IMR-90 (cell line): Measurements from ENCODE around the gene DDX27. TPM values are rescaled to one million over a fixed set of nuclear protein-coding genes. Genes with fewer than 3 reads are reported as not detected.

ENCODE experiments used
- ATAC-seq: fragments of 200-7000 bp; cut with Tn5 transposase; 2 replicates; pipeline ENCODE4 v1.9.1; 2020; ENCODE audit warnings: low read depth, mild to moderate bottlenecking, moderate library complexity
- BruUV-seq: library from RNA; stranded (reverse); fragments of 400-500 nt; replicated peaks from 2 replicates; lab custom pipeline; 2021; lab: Mats Ljungman, UMichigan
- CTCF ChIA-PET: fragments of 300-600 bp; formaldehyde crosslinking; extraction: SDS; loops from one replicate; lab custom pipeline; 2021; ENCODE audit warnings: antibody characterized with exemption; lab: Yijun Ruan, JAX
- POLR2A ChIA-PET: fragments of 300-600 bp; sonication (Branson Sonifier 250); formaldehyde crosslinking; loops from one replicate; lab custom pipeline; 2022; ENCODE audit warnings: antibody characterized with exemption; ENCODE audit not compliant: unreplicated experiment; lab: Charles Lee
- DNase-seq: peaks from one replicate; pipeline ENCODE4 v3.0.0; 2013
- H2AFZ ChIP-seq: replicated peaks from 2 replicates; pipeline ENCODE3; 2013; ENCODE audit warnings: low read length, mild to moderate bottlenecking; ENCODE audit not compliant: poor library complexity
- H2AK5ac ChIP-seq: 2 replicates; pipeline ENCODE4 v1.6.1; 2013; ENCODE audit warnings: low read depth, low read length, inconsistent platforms
- H2AK9ac ChIP-seq: replicated peaks from 2 replicates; pipeline ENCODE3; 2013; ENCODE audit warnings: mild to moderate bottlenecking, low read depth, low read length, moderate library complexity; ENCODE audit not compliant: poor library complexity
- H2BK120ac ChIP-seq: 2 replicates; pipeline ENCODE4 v1.6.1; 2013; ENCODE audit warnings: low read depth, low read length, inconsistent platforms
- H2BK15ac ChIP-seq: 3 replicates; pipeline ENCODE4 v1.6.1; 2013; ENCODE audit warnings: low read depth, low read length, inconsistent platforms
- H2BK20ac ChIP-seq: 2 replicates; pipeline ENCODE4 v1.6.1; 2013; ENCODE audit warnings: low read depth, mild to moderate bottlenecking, inconsistent platforms, low read length, moderate library complexity
- H2BK5ac ChIP-seq: 2 replicates; pipeline ENCODE4 v1.6.1; 2013; ENCODE audit warnings: mild to moderate bottlenecking, low read depth, low read length, inconsistent platforms; ENCODE audit not compliant: poor library complexity, severe bottlenecking
- H3K14ac ChIP-seq: replicated peaks from 2 replicates; pipeline ENCODE4 v1.6.1; 2013; ENCODE audit warnings: low read depth, low read length, inconsistent platforms
- H3K18ac ChIP-seq: 2 replicates; pipeline ENCODE4 v1.6.1; 2013; ENCODE audit warnings: low read depth, low read length, control low read depth
- H3K23ac ChIP-seq: 2 replicates; pipeline ENCODE4 v1.6.1; 2013; ENCODE audit warnings: low read depth, low read length, inconsistent platforms
- H3K27ac ChIP-seq: 2 replicates; pipeline ENCODE4 v1.5.1; 2013; ENCODE audit warnings: mild to moderate bottlenecking, control low read depth, low read length; ENCODE audit not compliant: insufficient read depth
- H3K27me3 ChIP-seq: 2 replicates; pipeline ENCODE4 v1.6.1; 2013; ENCODE audit warnings: low read length; ENCODE audit not compliant: control insufficient read depth, insufficient read depth
- H3K36me3 ChIP-seq: 2 replicates; pipeline ENCODE4 v1.6.1; 2013; ENCODE audit warnings: low read length, mixed read lengths; ENCODE audit not compliant: control insufficient read depth, insufficient read depth
- H3K4ac ChIP-seq: 2 replicates; pipeline ENCODE4 v1.6.1; 2013; ENCODE audit warnings: low read depth, low read length, inconsistent platforms
- H3K4me1 ChIP-seq: 2 replicates; pipeline ENCODE4 v1.6.1; 2013; ENCODE audit warnings: low read length, mixed read lengths; ENCODE audit not compliant: control insufficient read depth, insufficient read depth
- H3K4me2 ChIP-seq: 2 replicates; pipeline ENCODE4 v1.6.1; 2013; ENCODE audit warnings: low read depth, mild to moderate bottlenecking, control low read depth, low read length, moderate library complexity
- H3K4me3 ChIP-seq: 2 replicates; pipeline ENCODE4 v1.5.1; 2013; ENCODE audit warnings: low read depth, mild to moderate bottlenecking, control low read depth, low read length, moderate library complexity; ENCODE audit not compliant: insufficient read depth
- H3K56ac ChIP-seq: 2 replicates; pipeline ENCODE4 v1.6.1; 2013; ENCODE audit warnings: low read length, inconsistent platforms; ENCODE audit not compliant: insufficient read depth; ENCODE audit errors: extremely low read depth
- H3K79me1 ChIP-seq, 2 experiments: 2 replicates each; pipeline ENCODE4 v1.6.1; 2013; ENCODE audit warnings: low read length in 2 of 2, inconsistent platforms in 1 of 2, low read depth in 1 of 2
- H3K9ac ChIP-seq: 2 replicates; pipeline ENCODE4 v1.6.1; 2013; ENCODE audit warnings: low read depth, low read length, control low read depth
- H3K9me1 ChIP-seq: 2 replicates; pipeline ENCODE4 v1.6.1; 2013; ENCODE audit warnings: low read length, inconsistent platforms; ENCODE audit not compliant: insufficient read depth
- H3K9me3 ChIP-seq: 2 replicates; pipeline ENCODE4 v1.6.1; 2013; ENCODE audit warnings: low read length; ENCODE audit not compliant: control insufficient read depth, insufficient read depth
- H4K20me1 ChIP-seq: 2 replicates; pipeline ENCODE4 v1.6.1; 2013; ENCODE audit warnings: low read length, inconsistent platforms; ENCODE audit not compliant: insufficient read depth
- H4K5ac ChIP-seq: 2 replicates; pipeline ENCODE4 v1.6.1; 2013; ENCODE audit warnings: mild to moderate bottlenecking, low read depth, low read length, control low read depth
- H4K8ac ChIP-seq, 2 experiments: 2 replicates each; pipeline ENCODE4 v1.6.1; 2013; ENCODE audit warnings: low read depth in 2 of 2, low read length in 2 of 2, control low read depth in 1 of 2, inconsistent platforms in 1 of 2
- H4K91ac ChIP-seq: 2 replicates; pipeline ENCODE4 v1.6.1; 2013; ENCODE audit warnings: low read depth, low read length, inconsistent platforms; ENCODE audit not compliant: insufficient read depth
- BHLHE40 ChIP-seq: fragments of 150-350 bp; IDR thresholded peaks from 2 replicates; pipeline ENCODE4 v1.6.1; 2016; ENCODE audit warnings: mild to moderate bottlenecking, low read depth, low read length
- CEBPB ChIP-seq: IDR thresholded peaks from 2 replicates; pipeline ENCODE4 v1.6.1; 2012; ENCODE audit warnings: low read depth, low read length, improper control_type of control experiment
- CHD1 ChIP-seq: IDR thresholded peaks from 2 replicates; pipeline ENCODE4 v1.6.1; 2012; ENCODE audit warnings: low read depth, low read length, improper control_type of control experiment
- CTCF ChIP-seq: conservative IDR thresholded peaks from 2 replicates; pipeline ENCODE4 v1.5.1; 2012; ENCODE audit warnings: mild to moderate bottlenecking, low read depth, low read length, improper control_type of control experiment
- ELK1 ChIP-seq: fragments of 150-350 bp; IDR thresholded peaks from 2 replicates; pipeline ENCODE4 v1.6.1; 2016; ENCODE audit warnings: low read depth, mild to moderate bottlenecking, low read length, moderate library complexity, borderline replicate concordance
- FOS ChIP-seq: fragments of 150-350 bp; IDR thresholded peaks from 2 replicates; pipeline ENCODE4 v1.6.1; 2016; ENCODE audit warnings: low read depth, low read length
- MAFK ChIP-seq: IDR thresholded peaks from 2 replicates; pipeline ENCODE4 v1.6.1; 2012; ENCODE audit warnings: low read depth, low read length, improper control_type of control experiment
- MAZ ChIP-seq: IDR thresholded peaks from 2 replicates; pipeline ENCODE4 v1.6.1; 2012; ENCODE audit warnings: low read depth, mild to moderate bottlenecking, low read length, improper control_type of control experiment, moderate library complexity, borderline replicate concordance
- MXI1 ChIP-seq: IDR thresholded peaks from 2 replicates; pipeline ENCODE4 v1.6.1; 2012; ENCODE audit warnings: low read depth, mild to moderate bottlenecking, low read length, moderate library complexity, borderline replicate concordance
- NFE2L2 ChIP-seq: fragments of 150-350 bp; IDR thresholded peaks from 2 replicates; pipeline ENCODE4 v1.6.1; 2016; ENCODE audit warnings: low read depth, mild to moderate bottlenecking, low read length
- POLR2A ChIP-seq: IDR thresholded peaks from 2 replicates; pipeline ENCODE4 v1.6.1; 2012; ENCODE audit warnings: mild to moderate bottlenecking, low read depth, low read length
- RAD21 ChIP-seq: IDR thresholded peaks from 2 replicates; pipeline ENCODE4 v1.6.1; 2012; ENCODE audit warnings: low read length, improper control_type of control experiment
- RCOR1 ChIP-seq: IDR thresholded peaks from 2 replicates; pipeline ENCODE4 v1.6.1; 2012; ENCODE audit warnings: mild to moderate bottlenecking, low read length, improper control_type of control experiment; ENCODE audit not compliant: insufficient replicate concordance
- RFX5 ChIP-seq: IDR thresholded peaks from 2 replicates; pipeline ENCODE4 v1.8.0; 2012; ENCODE audit warnings: low read depth, mild to moderate bottlenecking, low read length, moderate library complexity
- SMC3 ChIP-seq: fragments of 150-350 bp; IDR thresholded peaks from 2 replicates; pipeline ENCODE4 v1.6.1; 2016; ENCODE audit warnings: low read depth, mild to moderate bottlenecking, antibody characterized with exemption, low read length, moderate library complexity
- WGBS, 2 experiments: methylation state at CpG; one replicate each; pipeline versions ENCODE4 v1.1.5 to v1.1.7; 2013; ENCODE audit warnings: missing lambda C conversion rate in 2 of 2; ENCODE audit not compliant: insufficient read length in 1 of 2; ENCODE audit errors: extremely low coverage in 2 of 2; 5-methylcytosine and 5-hydroxymethylcytosine counted together
- dilution Hi-C: fragments of 300-500 bp; cut with HindIII; formaldehyde crosslinking; loops from one replicate; pipeline ENCODE4 v1.14.3; 2018; ENCODE audit warnings: low sequenced_read_pairs; ENCODE audit not compliant: unreplicated experiment
- in situ Hi-C: fragments of 300-500 bp; cut with MboI; formaldehyde crosslinking; loops from 3 replicates; pipeline ENCODE4 v1.14.3; 2019; ENCODE audit warnings: low sequenced_read_pairs, inconsistent platforms, mixed read lengths
- intact Hi-C: fragments of 100-400 bp; cut with micrococcal nuclease; formaldehyde crosslinking; loops from 2 replicates; pipeline ENCODE4 v1.10.0; 2022
- polyA plus RNA-seq, 3 experiments: library from polyadenylated mRNA; depleted of rRNA; stranded (reverse); fragments of >200 nt; gene quantifications; 2 replicates each; pipeline ENCODE4 v1.2.3, GENCODE V29; 2012; ENCODE audit warnings: low replicate concordance in 1 of 3
- total RNA-seq: library from RNA; depleted of rRNA; stranded (reverse); fragments of >200 nt; gene quantifications from 2 replicates; pipeline ENCODE4 v1.2.3, GENCODE V29; 2012
- TF ChIP-seq, protein P1 (sequence below): fragments of 150-350 bp; IDR thresholded peaks from 2 replicates; pipeline ENCODE4 v1.6.1; 2017; ENCODE audit warnings: mild to moderate bottlenecking, antibody characterized with exemption, low read length, low read depth

Gene DDX27
- total and polyA plus RNA-seq, 2 of the 4 experiments (the other 2 are of a cell fraction): 33.2 to 36.7 TPM

DNA sequence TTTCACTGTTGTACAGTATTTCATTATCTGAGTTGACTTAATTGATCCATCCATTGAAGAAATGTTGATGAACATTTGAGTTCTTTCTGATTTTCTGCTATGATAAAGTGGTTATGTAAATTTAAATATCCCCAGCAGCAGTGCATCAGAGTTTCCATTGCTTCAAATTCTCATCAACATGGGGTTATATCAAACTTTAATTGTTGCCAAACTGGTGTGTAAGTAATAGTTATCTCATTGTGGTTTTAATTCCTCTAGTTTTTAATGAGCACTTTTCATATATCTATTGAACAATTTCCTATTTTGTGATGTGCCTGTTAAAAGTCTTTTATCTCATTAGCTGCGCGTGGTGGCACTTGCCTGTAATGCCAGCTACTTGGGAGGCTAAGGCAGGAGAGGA is 40.6 kb downstream of the DDX27 start:
- in situ Hi-C loops: no loop called here
- Histone ChIP-seq H3K4me2 (no peak overlapping the region), H2BK20ac (no peak overlapping the region), H3K56ac (no peak overlapping the region), H3K36me3 (peaks cover 60% of the 10 kb centered on the region), H3K4me3 (no peak overlapping the region), H2AK5ac (no peak overlapping the region), H3K27ac (no peak overlapping the region), H2BK15ac (no peak overlapping the region), H4K8ac (no peak overlapping the region), H4K5ac (no peak overlapping the region), H3K9me1 (peaks cover 5% of the 10 kb centered on the region; the same call in 1 of the 2 replicates), H3K23ac (no peak overlapping the region), H3K18ac (no peak overlapping the region), H3K27me3 (no peaks in the 10 kb centered on the region), H3K9me3 (no peaks in the 10 kb centered on the region), H3K4ac (no peak overlapping the region), H3K14ac (no peak overlapping the region), H2AK9ac (no peak overlapping the region), H3K79me1 (peaks cover 22 to 47% of the 10 kb centered on the region in 2 experiments), H3K4me1 (no peaks in the 10 kb centered on the region), H2AFZ (no peak overlapping the region), H2BK120ac (no peak overlapping the region), H4K20me1 (peaks cover 7% of the 10 kb centered on the region), H3K9ac (no peak overlapping the region), H2BK5ac (no peak overlapping the region), H4K91ac (no peak overlapping the region)
- ATAC-seq (no peak), DNase-seq (no peak)
- BruUV-seq: no TSS peak
- POLR2A ChIA-PET: no interaction called here
- dilution Hi-C loops: no loop called here
- TF ChIP-seq NFE2L2 (no peak), POLR2A (no peak), ELK1 (no peak), MAFK (no peak), MAZ (no peak), CEBPB (no peak), CTCF (no peak), CHD1 (no peak), MXI1 (no peak), BHLHE40 (no peak), RAD21 (no peak), FOS (no peak), RCOR1 (no peak), SMC3 (no peak), RFX5 (no peak)
- TF ChIP-seq, protein P1, sequence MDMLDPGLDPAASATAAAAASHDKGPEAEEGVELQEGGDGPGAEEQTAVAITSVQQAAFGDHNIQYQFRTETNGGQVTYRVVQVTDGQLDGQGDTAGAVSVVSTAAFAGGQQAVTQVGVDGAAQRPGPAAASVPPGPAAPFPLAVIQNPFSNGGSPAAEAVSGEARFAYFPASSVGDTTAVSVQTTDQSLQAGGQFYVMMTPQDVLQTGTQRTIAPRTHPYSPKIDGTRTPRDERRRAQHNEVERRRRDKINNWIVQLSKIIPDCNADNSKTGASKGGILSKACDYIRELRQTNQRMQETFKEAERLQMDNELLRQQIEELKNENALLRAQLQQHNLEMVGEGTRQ: no peak
- CTCF ChIA-PET: interaction anchor here (0.6 to 1.3 kb wide), 3 partner anchors 13 to 61 kb away, joined by 4 to 6 read pairs (median 5); no protein-coding TSS in a partner anchor
- intact Hi-C loops: no loop called here
- WGBS, 2 experiments: no CpG with 5 or more reads among the region's 2 CpGs
